H1 (cell line): ENCODE data around the gene RAB31. TPM values are rescaled to one million over a fixed set of nuclear protein-coding genes. Genes with fewer than 3 reads are reported as not detected.

Experiments used
- CTCF ChIA-PET: fragments of 300-600 bp; sonication (Branson Sonifier 250); formaldehyde crosslinking; loops from one replicate; lab custom pipeline; 2021; ENCODE audit not compliant: partially characterized antibody; lab: Charles Lee
- POLR2A ChIA-PET: fragments of 300-600 bp; sonication (Branson Sonifier 250); formaldehyde crosslinking; loops from one replicate; lab custom pipeline; 2021; ENCODE audit warnings: inconsistent platforms; ENCODE audit not compliant: partially characterized antibody; lab: Charles Lee
- DNase-seq, 2 experiments: peaks; one replicate each; pipeline versions ENCODE4 v3.0.0 to v3.0.0-alpha.2; 2010 to 2022; ENCODE audit warnings: low spot score in 2 of 2, low read depth in 1 of 2, mixed read lengths in 1 of 2
- FAIRE-seq: peaks from 2 replicates; lab custom pipeline; 2011; peaks lifted over from hg19 to GRCh38; lab: Jason Lieb, UNC
- H2AFZ ChIP-seq: 2 replicates; pipeline ENCODE4 v1.8.1; 2012; ENCODE audit warnings: low read length, inconsistent platforms
- H2AK5ac ChIP-seq: 2 replicates; pipeline ENCODE4 v1.6.1; 2013; ENCODE audit warnings: low read depth, low read length
- H2BK120ac ChIP-seq: replicated peaks from 2 replicates; pipeline ENCODE3; 2013; ENCODE audit warnings: low read depth, low read length, inconsistent platforms
- H2BK12ac ChIP-seq: 2 replicates; pipeline ENCODE4 v1.6.1; 2013; ENCODE audit warnings: low read depth, low read length
- H2BK15ac ChIP-seq: 2 replicates; pipeline ENCODE4 v1.6.1; 2013; ENCODE audit warnings: low read length
- H2BK20ac ChIP-seq: 2 replicates; pipeline ENCODE4 v1.6.1; 2013; ENCODE audit warnings: low read length
- H2BK5ac ChIP-seq: 2 replicates; pipeline ENCODE4 v1.6.1; 2013; ENCODE audit warnings: low read depth, low read length
- H3K14ac ChIP-seq: 2 replicates; pipeline ENCODE4 v1.6.1; 2013; ENCODE audit warnings: inconsistent platforms; ENCODE audit not compliant: insufficient read length
- H3K18ac ChIP-seq: 2 replicates; pipeline ENCODE4 v1.6.1; 2013; ENCODE audit warnings: low read length; ENCODE audit errors: extremely low read depth
- H3K23ac ChIP-seq: 2 replicates; pipeline ENCODE4 v1.6.1; 2013; ENCODE audit warnings: inconsistent platforms; ENCODE audit not compliant: insufficient read length
- H3K23me2 ChIP-seq: 2 replicates; pipeline ENCODE4 v1.6.1; 2013; ENCODE audit warnings: low read depth, low read length
- H3K27ac ChIP-seq: 2 replicates; pipeline ENCODE4 v1.6.1; 2011; ENCODE audit warnings: low read depth, low read length, inconsistent platforms
- H3K27me3 ChIP-seq, 4 experiments: replicated peaks in 1 of 4; 1 replicate in 1 of 4; 2 replicates in 3 of 4; pipeline versions ENCODE4 v1.6.1 to v1.8.1; 2011 to 2013; ENCODE audit warnings: low read length in 3 of 4, mild to moderate bottlenecking in 3 of 4, inconsistent platforms in 2 of 4, mixed read lengths in 2 of 4, moderate library complexity in 1 of 4; ENCODE audit not compliant: control insufficient read depth in 3 of 4, insufficient read depth in 3 of 4; ENCODE audit errors: extremely low read depth in 1 of 4
- H3K36me3 ChIP-seq, 4 experiments: 2 replicates each; pipeline versions ENCODE4 v1.6.1 to v1.8.1; 2011 to 2013; ENCODE audit warnings: mild to moderate bottlenecking in 4 of 4, low read length in 3 of 4, moderate library complexity in 2 of 4, control low read depth in 1 of 4, inconsistent platforms in 1 of 4; ENCODE audit not compliant: insufficient read depth in 4 of 4, control insufficient read depth in 2 of 4
- H3K4ac ChIP-seq: replicated peaks from 2 replicates; pipeline ENCODE3; 2013; ENCODE audit warnings: low read length, low read depth, mixed read lengths, inconsistent platforms; ENCODE audit not compliant: insufficient read length
- H3K4me1 ChIP-seq, 4 experiments: replicated peaks in 1 of 4; 1 replicate in 1 of 4; 2 replicates in 3 of 4; pipeline versions ENCODE4 v1.6.1 to v1.8.1; 2011 to 2013; ENCODE audit warnings: low read length in 3 of 4, inconsistent platforms in 2 of 4, mixed read lengths in 1 of 4; ENCODE audit not compliant: insufficient read depth in 4 of 4, control insufficient read depth in 3 of 4
- H3K4me2 ChIP-seq, 2 experiments: 2 replicates each; pipeline versions ENCODE4 v1.6.1 to v1.8.1; 2011 to 2013; ENCODE audit warnings: low read depth in 2 of 2, low read length in 2 of 2, control low read depth in 1 of 2, inconsistent platforms in 1 of 2, mild to moderate bottlenecking in 1 of 2; ENCODE audit not compliant: insufficient read depth in 1 of 2
- H3K4me3 ChIP-seq, 4 experiments: fragments of 200-600, 300-600 bp in 1 of 4; sonication (generic), shearing (Covaris generic), sonication (Bioruptor Twin) in 1 of 4; 2 replicates each; pipeline versions ENCODE4 v1.5.1 to v1.8.1; 2011 to 2016; ENCODE audit warnings: low read length in 4 of 4, low read depth in 3 of 4, control low read depth in 2 of 4, inconsistent platforms in 2 of 4, mild to moderate bottlenecking in 2 of 4, mixed read lengths in 1 of 4, moderate library complexity in 1 of 4; ENCODE audit not compliant: insufficient read depth in 2 of 4; ENCODE audit errors: extremely low read depth in 1 of 4
- H3K56ac ChIP-seq: replicated peaks from 2 replicates; pipeline ENCODE3; 2013; ENCODE audit warnings: low read depth, mild to moderate bottlenecking, mixed read lengths, low read length, inconsistent platforms; ENCODE audit not compliant: insufficient read length
- H3K79me1 ChIP-seq: 2 replicates; pipeline ENCODE4 v1.6.1; 2013; ENCODE audit warnings: low read depth, low read length, control low read depth
- H3K79me2 ChIP-seq, 2 experiments: 2 replicates each; pipeline versions ENCODE4 v1.6.1 to v1.8.1; 2012 to 2013; ENCODE audit warnings: low read length in 2 of 2, mild to moderate bottlenecking in 2 of 2, inconsistent platforms in 1 of 2; ENCODE audit not compliant: insufficient read depth in 2 of 2, control insufficient read depth in 1 of 2
- H3K9ac ChIP-seq, 4 experiments: replicated peaks in 1 of 4; 1 replicate in 1 of 4; 2 replicates in 3 of 4; pipeline versions ENCODE4 v1.6.1 to v1.8.1; 2011 to 2013; ENCODE audit warnings: low read depth in 3 of 4, low read length in 3 of 4, control low read depth in 2 of 4, mild to moderate bottlenecking in 2 of 4, moderate library complexity in 2 of 4, inconsistent platforms in 1 of 4; ENCODE audit errors: extremely low read depth in 1 of 4
- H3K9me3 ChIP-seq, 2 experiments: 2 replicates each; pipeline versions ENCODE4 v1.6.1 to v1.8.1; 2012 to 2013; ENCODE audit warnings: mild to moderate bottlenecking in 2 of 2, moderate library complexity in 2 of 2, control low read depth in 1 of 2, inconsistent platforms in 1 of 2, low read depth in 1 of 2, low read length in 1 of 2, mixed read lengths in 1 of 2; ENCODE audit not compliant: insufficient read depth in 2 of 2
- H4K20me1 ChIP-seq, 2 experiments: replicated peaks in 1 of 2; 2 replicates each; pipeline versions ENCODE3 to v1.8.1; 2011 to 2013; ENCODE audit warnings: inconsistent platforms in 2 of 2, low read length in 2 of 2, mild to moderate bottlenecking in 1 of 2; ENCODE audit not compliant: insufficient read depth in 2 of 2, control insufficient read depth in 1 of 2
- H4K5ac ChIP-seq: 2 replicates; pipeline ENCODE4 v1.6.1; 2013; ENCODE audit warnings: low read length, low read depth, mixed read lengths, inconsistent platforms; ENCODE audit not compliant: insufficient read length
- H4K8ac ChIP-seq: 2 replicates; pipeline ENCODE4 v1.8.0; 2013; ENCODE audit warnings: mild to moderate bottlenecking, moderate library complexity, low read length, inconsistent platforms; ENCODE audit not compliant: insufficient read depth; ENCODE audit errors: extremely low read depth
- H4K91ac ChIP-seq: replicated peaks from 2 replicates; pipeline ENCODE3; 2013; ENCODE audit warnings: low read length, mixed read lengths, inconsistent platforms; ENCODE audit not compliant: insufficient read length
- CHD1 ChIP-seq: IDR thresholded peaks from 2 replicates; pipeline ENCODE4 v1.6.1; 2012; ENCODE audit warnings: low read depth, low read length, improper control_type of control experiment
- HDAC6 ChIP-seq: IDR thresholded peaks from one replicate; pipeline ENCODE4 v1.7.1; 2012; ENCODE audit warnings: low read depth, mild to moderate bottlenecking, inconsistent platforms, low read length, moderate library complexity
- JUND ChIP-seq: IDR thresholded peaks from 2 replicates; pipeline ENCODE4 v1.6.1; 2011; ENCODE audit warnings: mild to moderate bottlenecking, improper control_type of control experiment, low read length
- RAD21 ChIP-seq, 2 experiments: IDR thresholded peaks in 1 of 2; conservative IDR thresholded peaks in 1 of 2; 2 replicates each; pipeline ENCODE4 v1.6.1; 2011; ENCODE audit warnings: low read depth in 2 of 2, low read length in 2 of 2, improper control_type of control experiment in 1 of 2, inconsistent platforms in 1 of 2, mild to moderate bottlenecking in 1 of 2, moderate library complexity in 1 of 2
- SRF ChIP-seq: IDR thresholded peaks from 2 replicates; pipeline ENCODE4 v1.6.1; 2011; ENCODE audit warnings: mild to moderate bottlenecking, low read depth, low read length, moderate library complexity
- YY1 ChIP-seq: IDR thresholded peaks from 2 replicates; pipeline ENCODE4 v1.6.1; 2011; ENCODE audit warnings: low read depth, mild to moderate bottlenecking, low read length
- WGBS, 2 experiments: shearing (Covaris generic) in 1 of 2; methylation state at CpG; one replicate each; pipeline versions ENCODE4 v1.1.6 to v1.1.7; 2013 to 2015; ENCODE audit warnings: low lambda C conversion rate in 2 of 2, mixed read lengths in 2 of 2, inconsistent platforms in 1 of 2, low coverage in 1 of 2, missing lambda C conversion rate in 1 of 2; ENCODE audit not compliant: insufficient replicate concordance in 2 of 2, insufficient coverage in 1 of 2, insufficient read length in 1 of 2; ENCODE audit errors: extremely low coverage in 1 of 2, missing lambda C conversion rate in 1 of 2; 5-methylcytosine and 5-hydroxymethylcytosine counted together
- polyA plus RNA-seq, 7 experiments: library from polyadenylated mRNA; depleted of rRNA in 3 of 7; stranded (reverse) in 5 of 7; unstranded in 2 of 7; fragments of >200 nt in 5 of 7; fragments of 200-250 nt in 2 of 7; gene quantifications; 1 replicate in 5 of 7; 2 replicates in 1 of 7; 4 replicates in 1 of 7; pipeline versions ENCODE4 v1.2.1 to v1.2.3, GENCODE V29; 2011 to 2013; ENCODE audit warnings: missing spikeins in 2 of 7, mixed read lengths in 2 of 7
- total RNA-seq: library from RNA; stranded (reverse); fragmentation: NEBNext Ultra II Directional; extraction: Animal tissue kit (Norgen Biotek cat#: 25700); gene quantifications from 2 replicates; pipeline ENCODE4 v1.2.1, GENCODE V29; 2021
- TF ChIP-seq, protein P1 (sequence below): IDR thresholded peaks from 2 replicates; pipeline ENCODE4 v1.6.1; 2011; ENCODE audit warnings: low read depth, mild to moderate bottlenecking, low read length; ENCODE audit not compliant: insufficient read depth
- TF ChIP-seq, protein P2 (sequence below): IDR thresholded peaks from 2 replicates; pipeline ENCODE4 v1.6.1; 2011; ENCODE audit warnings: low read length, improper control_type of control experiment

RAB31 gene
- total and polyA plus RNA-seq, 2 of the 8 experiments (the other 6 are each of a cell fraction or from before 2014, with no cell fraction given): 15.2 to 40.9 TPM

GRCh38 chr18:9755110-9755509 is 47.0 kb downstream of the RAB31 start:
- Histone ChIP-seq H3K4me2 (no peak overlapping the region), H3K36me3 (no peaks in the 10 kb centered on the region), H3K4ac (no peak overlapping the region), H2AK5ac (no peak overlapping the region), H4K20me1 (no peaks in the 10 kb centered on the region), H2BK120ac (no peak overlapping the region), H3K56ac (no peak overlapping the region), H2BK5ac (no peak overlapping the region), H3K27me3 (no peaks in the 10 kb centered on the region), H3K9me3 (no peaks in the 10 kb centered on the region), H2BK20ac (no peak overlapping the region), H4K8ac (no peak overlapping the region), H3K79me1 (no peaks in the 10 kb centered on the region; the same call in 1 of the 2 replicates), H3K4me1 (no peaks in the 10 kb centered on the region), H4K5ac (no peak overlapping the region), H2BK15ac (no peak overlapping the region), H3K23me2 (no peaks in the 10 kb centered on the region), H4K91ac (no peak overlapping the region), H3K4me3 (no peak overlapping the region), H3K14ac (no peak overlapping the region), H3K9ac (no peak overlapping the region), H3K27ac (no peak overlapping the region), H3K23ac (no peak overlapping the region), H2AFZ (no peak overlapping the region), H2BK12ac (no peak overlapping the region), H3K79me2 (no peaks in the 10 kb centered on the region), H3K18ac (no peak overlapping the region)
- no peak for TF ChIP-seq CHD1
- TF ChIP-seq, protein P1, sequence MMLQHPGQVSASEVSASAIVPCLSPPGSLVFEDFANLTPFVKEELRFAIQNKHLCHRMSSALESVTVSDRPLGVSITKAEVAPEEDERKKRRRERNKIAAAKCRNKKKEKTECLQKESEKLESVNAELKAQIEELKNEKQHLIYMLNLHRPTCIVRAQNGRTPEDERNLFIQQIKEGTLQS: no peak
- TF ChIP-seq YY1: no peak
- TF ChIP-seq RAD21 (IDR thresholded peaks at IDR 0.05 in 1 of 2, conservative IDR thresholded peaks at IDR 0.05 in 1 of 2; ENCODE audit: low read depth in 2 of 2, low read length in 2 of 2): no peak
- TF ChIP-seq, protein P2, sequence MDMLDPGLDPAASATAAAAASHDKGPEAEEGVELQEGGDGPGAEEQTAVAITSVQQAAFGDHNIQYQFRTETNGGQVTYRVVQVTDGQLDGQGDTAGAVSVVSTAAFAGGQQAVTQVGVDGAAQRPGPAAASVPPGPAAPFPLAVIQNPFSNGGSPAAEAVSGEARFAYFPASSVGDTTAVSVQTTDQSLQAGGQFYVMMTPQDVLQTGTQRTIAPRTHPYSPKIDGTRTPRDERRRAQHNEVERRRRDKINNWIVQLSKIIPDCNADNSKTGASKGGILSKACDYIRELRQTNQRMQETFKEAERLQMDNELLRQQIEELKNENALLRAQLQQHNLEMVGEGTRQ: no peak
- no peak for TF ChIP-seq JUND
- TF ChIP-seq HDAC6: no peak
- TF ChIP-seq SRF: no peak
- ChIA-PET POLR2A (no interaction called here), CTCF (interaction anchor here (1.1 to 1.6 kb wide), 3 partner anchors 10 to 180 kb away, joined by 3 to 5 read pairs (median 5); no protein-coding TSS in a partner anchor)
- 64% methylated on average over 3 of the region's 3 CpGs; no CpG with 5 or more reads in 1 of the 2 experiments for WGBS, 2 experiments
- no peak for FAIRE-seq
- no peak for DNase-seq
